IMR-90 (cell line): Measurements from ENCODE around the gene TRIM25.

Experiments
- CEBPB ChIP-seq: IDR thresholded peaks from 2 replicates; pipeline ENCODE4 v1.6.1; 2012; ENCODE audit warnings: low read depth, low read length, improper control_type of control experiment
- CTCF ChIP-seq: conservative IDR thresholded peaks from 2 replicates; pipeline ENCODE4 v1.5.1; 2012; ENCODE audit warnings: mild to moderate bottlenecking, low read depth, low read length, improper control_type of control experiment
- MAFK ChIP-seq: IDR thresholded peaks from 2 replicates; pipeline ENCODE4 v1.6.1; 2012; ENCODE audit warnings: low read depth, low read length, improper control_type of control experiment
- MXI1 ChIP-seq: IDR thresholded peaks from 2 replicates; pipeline ENCODE4 v1.6.1; 2012; ENCODE audit warnings: low read depth, mild to moderate bottlenecking, low read length, moderate library complexity, borderline replicate concordance
- POLR2A ChIP-seq: IDR thresholded peaks from 2 replicates; pipeline ENCODE4 v1.6.1; 2012; ENCODE audit warnings: mild to moderate bottlenecking, low read depth, low read length

GRCh38 chr17:56897646-56898424 is 16.0 kb downstream of the TRIM25 start:
- TF ChIP-seq CEBPB (no peak), POLR2A (no peak), MAFK (peak; percentile 59), CTCF (no peak), MXI1 (no peak)
